Loucy (cell line): ENCODE measurements around the gene GNG13.

Experiments
- CTCF ChIP-seq: fragments of 200-600 bp; sonication (generic); conservative IDR thresholded peaks from 2 replicates; pipeline ENCODE4 v1.5.1; 2014; ENCODE audit warnings: mild to moderate bottlenecking, antibody characterized with exemption, low read length
- EZH2phosphoT487 ChIP-seq: fragments of 200-600 bp; IDR thresholded peaks from 2 replicates; pipeline ENCODE4 v1.6.1; 2018; ENCODE audit warnings: antibody characterized with exemption, mild to moderate bottlenecking, moderate library complexity, borderline replicate concordance

- no peak for TF ChIP-seq CTCF
- no peak for TF ChIP-seq EZH2phosphoT487
Measured at GRCh38 chr16:760065-760464, 40.5 kb downstream of the GNG13 start.
